ENCODE data around the gene VMAC.

The VMAC gene

GRCh38 chr19:5864725-5865486 is 39.8 kb upstream of the VMAC start:
- TF ChIP-seq FOXP2 (optimal IDR thresholded peaks at IDR 0.05; ENCODE audit: borderline replicate concordance, extremely low read depth, extremely low read length, insufficient read depth) (no peak), POLR2AphosphoS5 (IDR thresholded peaks at IDR 0.05; ENCODE audit: low read depth, low read length) (no peak), REST (IDR thresholded peaks at IDR 0.05; ENCODE audit: insufficient read depth in 1 of 2, low read depth in 2 of 2, low read length in 2 of 2) (no peak), SIN3A (IDR thresholded peaks at IDR 0.05; ENCODE audit: borderline replicate concordance, insufficient read depth, low read length) (no peak)

- TF ChIP-seq SIN3A (IDR thresholded peaks at IDR 0.05; ENCODE audit: borderline replicate concordance, insufficient read depth, low read length) (no peak), TAF1 (IDR thresholded peaks at IDR 0.05; ENCODE audit: borderline replicate concordance, insufficient read depth, low read length) (no peak), POLR2AphosphoS5 (IDR thresholded peaks at IDR 0.05; ENCODE audit: low read depth, low read length) (no peak), REST (IDR thresholded peaks at IDR 0.05; ENCODE audit: insufficient read depth in 1 of 2, low read depth in 2 of 2, low read length in 2 of 2) (no peak), FOXP2 (optimal IDR thresholded peaks at IDR 0.05; ENCODE audit: borderline replicate concordance, extremely low read depth, extremely low read length, insufficient read depth) (no peak)
Measured at GRCh38 chr19:5865772-5866171, 38.9 kb upstream of the VMAC start.

- TF ChIP-seq POLR2AphosphoS5 (IDR thresholded peaks at IDR 0.05; ENCODE audit: low read depth, low read length) (no peak), SIN3A (IDR thresholded peaks at IDR 0.05; ENCODE audit: borderline replicate concordance, insufficient read depth, low read length) (no peak), TAF1 (IDR thresholded peaks at IDR 0.05; ENCODE audit: borderline replicate concordance, insufficient read depth, low read length) (no peak), REST (IDR thresholded peaks at IDR 0.05; ENCODE audit: insufficient read depth in 1 of 2, low read depth in 2 of 2, low read length in 2 of 2) (no peak), FOXP2 (optimal IDR thresholded peaks at IDR 0.05; ENCODE audit: borderline replicate concordance, extremely low read depth, extremely low read length, insufficient read depth) (no peak)
Measured at GRCh38 chr19:5867201-5868136, 37.2 kb upstream of the VMAC start.

- TF ChIP-seq POLR2AphosphoS5 (IDR thresholded peaks at IDR 0.05; ENCODE audit: low read depth, low read length) (no peak), SIN3A (IDR thresholded peaks at IDR 0.05; ENCODE audit: borderline replicate concordance, insufficient read depth, low read length) (no peak), REST (IDR thresholded peaks at IDR 0.05; ENCODE audit: insufficient read depth in 1 of 2, low read depth in 2 of 2, low read length in 2 of 2) (no peak), TAF1 (IDR thresholded peaks at IDR 0.05; ENCODE audit: borderline replicate concordance, insufficient read depth, low read length) (no peak), FOXP2 (optimal IDR thresholded peaks at IDR 0.05; ENCODE audit: borderline replicate concordance, extremely low read depth, extremely low read length, insufficient read depth) (no peak)
Measured at GRCh38 chr19:5870986-5871394, 33.7 kb upstream of the VMAC start.

Data from PFSK-1 (cell line).